K562 (cell line): ENCODE results near the gene MEGF10. TPM values are rescaled to one million over a fixed set of nuclear protein-coding genes. Genes with fewer than 3 reads are reported as not detected.

Source experiments
- ATAC-seq: fragments of 200-7000 bp; cut with Tn5 transposase; 3 replicates; pipeline ENCODE4 v1.9.1; 2020; ENCODE audit warnings: moderate library complexity
- BruUV-seq: library from RNA; stranded (reverse); fragments of 400-500 nt; replicated peaks from 2 replicates; lab custom pipeline; 2021; lab: Mats Ljungman, UMichigan
- CTCF ChIA-PET: fragments of 300-600 bp; formaldehyde crosslinking; extraction: SDS; loops from one replicate; lab custom pipeline; 2021; ENCODE audit warnings: low intra/inter-chr PET ratio; lab: Yijun Ruan, JAX
- POLR2A ChIA-PET: fragments of 300-600, 350-650 bp; sonication (Branson Sonifier 250); formaldehyde crosslinking; extraction: SDS; loops from one replicate; lab custom pipeline; 2021; ENCODE audit warnings: antibody characterized with exemption, inconsistent platforms; lab: Yijun Ruan, JAX
- DNase-seq, 4 experiments: peaks; one replicate each; pipeline versions ENCODE4 v3.0.0 to v3.0.0-alpha.2; 2011 to 2018; ENCODE audit warnings: low spot score in 3 of 4, mixed read lengths in 3 of 4; ENCODE audit errors: extremely low read depth in 1 of 4
- FAIRE-seq: peaks from 2 replicates; lab custom pipeline; 2011; peaks lifted over from hg19 to GRCh38; lab: Jason Lieb, UNC
- H2AFZ ChIP-seq: 2 replicates; pipeline ENCODE4 v1.6.0; 2011; ENCODE audit warnings: low read depth, low read length, control low read depth, inconsistent platforms
- H3K27ac ChIP-seq: fragments of 200-600 bp; 3 replicates; pipeline ENCODE4 v1.8.0; 2011; ENCODE audit warnings: low read depth, mild to moderate bottlenecking, control low read depth, inconsistent platforms, low read length, moderate library complexity, mixed read lengths; ENCODE audit errors: extremely low read depth
- H3K27me3 ChIP-seq, 2 experiments: fragments of 300-600 bp in 1 of 2; 2 replicates in 1 of 2; 3 replicates in 1 of 2; pipeline versions ENCODE4 v1.6.0 to v1.8.0; 2011; ENCODE audit warnings: inconsistent platforms in 2 of 2, low read length in 2 of 2, mild to moderate bottlenecking in 1 of 2, mixed read lengths in 1 of 2, moderate library complexity in 1 of 2; ENCODE audit not compliant: control insufficient read depth in 2 of 2, insufficient read depth in 2 of 2
- H3K36me3 ChIP-seq: fragments of 300-600 bp; 3 replicates; pipeline ENCODE4 v1.8.0; 2011; ENCODE audit warnings: mild to moderate bottlenecking, low read length, inconsistent platforms; ENCODE audit not compliant: control insufficient read depth, insufficient read depth
- H3K4me1 ChIP-seq, 2 experiments: fragments of 200-600 bp in 1 of 2; replicated peaks in 1 of 2; 2 replicates in 1 of 2; 3 replicates in 1 of 2; pipeline versions ENCODE4 v1.5.1 to v1.8.0; 2011; ENCODE audit warnings: inconsistent platforms in 2 of 2, low read length in 2 of 2, mild to moderate bottlenecking in 1 of 2, mixed read lengths in 1 of 2, moderate library complexity in 1 of 2; ENCODE audit not compliant: control insufficient read depth in 2 of 2, insufficient read depth in 2 of 2
- H3K4me2 ChIP-seq: 2 replicates; pipeline ENCODE4 v1.6.1; 2011; ENCODE audit warnings: low read length, control low read depth, inconsistent platforms, mixed read lengths; ENCODE audit not compliant: insufficient read depth
- H3K4me3 ChIP-seq: fragments of 200-600 bp; sonication (generic), shearing (Covaris generic); 2 replicates; pipeline ENCODE4 v1.5.1; 2016; ENCODE audit warnings: control low read depth, inconsistent platforms
- H3K79me2 ChIP-seq: fragments of 200-600 bp; 3 replicates; pipeline ENCODE4 v1.8.0; 2011; ENCODE audit warnings: low read length, inconsistent platforms; ENCODE audit not compliant: control insufficient read depth, insufficient read depth
- H3K9ac ChIP-seq, 2 experiments: 2 replicates each; pipeline versions ENCODE4 v1.6.0 to v1.6.1; 2011; ENCODE audit warnings: low read depth in 2 of 2, low read length in 2 of 2, control low read depth in 1 of 2, inconsistent platforms in 1 of 2, mild to moderate bottlenecking in 1 of 2, mixed read lengths in 1 of 2; ENCODE audit not compliant: insufficient read depth in 1 of 2
- H3K9me1 ChIP-seq: one replicate; pipeline ENCODE4 v1.6.0; 2011; ENCODE audit warnings: inconsistent platforms, mild to moderate bottlenecking, low read length, moderate library complexity; ENCODE audit not compliant: control insufficient read depth, insufficient read depth
- H3K9me3 ChIP-seq: replicated peaks from 2 replicates; pipeline ENCODE4 v1.5.1; 2011; ENCODE audit warnings: low read depth, low read length, inconsistent platforms; ENCODE audit not compliant: control insufficient read depth, insufficient read depth
- H4K20me1 ChIP-seq: replicated peaks from 2 replicates; pipeline ENCODE4 v1.6.1; 2011; ENCODE audit warnings: low read length, inconsistent platforms, mixed read lengths; ENCODE audit not compliant: control insufficient read depth, insufficient read depth
- HOMEZ ChIP-seq: fragments of 250-450 bp; sonication (Bioruptor Pico); IDR thresholded peaks from 2 replicates; pipeline ENCODE4 v1.4.0; 2020; ENCODE audit warnings: mild to moderate bottlenecking, moderate library complexity
- PREB ChIP-seq: sonication (generic); formaldehyde crosslinking; IDR thresholded peaks from 2 replicates; pipeline ENCODE4 v1.8.1; 2023; ENCODE audit warnings: mild to moderate bottlenecking, missing genetic modification reagents
- REST ChIP-seq, 2 experiments: fragments of 450-650 bp; formaldehyde crosslinking in 1 of 2; IDR thresholded peaks; 2 replicates each; pipeline versions ENCODE4 v1.4.0 to v1.6.1; 2014 to 2020; ENCODE audit warnings: mild to moderate bottlenecking in 2 of 2, borderline replicate concordance in 1 of 2, low read depth in 1 of 2
- SOX6 ChIP-seq: fragments of 450-650 bp; IDR thresholded peaks from 2 replicates; pipeline ENCODE4 v1.6.1; 2014; ENCODE audit warnings: mild to moderate bottlenecking
- SP2 ChIP-seq: IDR thresholded peaks from 2 replicates; pipeline ENCODE4 v1.6.1; 2011; ENCODE audit warnings: mild to moderate bottlenecking, low read depth, low read length, moderate library complexity; ENCODE audit not compliant: poor library complexity, severe bottlenecking; ENCODE audit errors: extremely low read depth
- ZNF239 ChIP-seq: fragments of 250-450 bp; sonication (Bioruptor Pico); IDR thresholded peaks from 2 replicates; pipeline ENCODE4 v1.4.0; 2020; ENCODE audit warnings: mild to moderate bottlenecking
- ZNF347 ChIP-seq: fragments of 450-650 bp; formaldehyde crosslinking; IDR thresholded peaks from 2 replicates; pipeline ENCODE4 v1.4.0; 2020; ENCODE audit warnings: low read depth, mild to moderate bottlenecking, moderate library complexity
- ZNF707 ChIP-seq: fragments of 250-450 bp; sonication (Bioruptor Pico); conservative IDR thresholded peaks from 2 replicates; pipeline ENCODE4 v1.8.0; 2022; ENCODE audit warnings: inconsistent platforms, mild to moderate bottlenecking, moderate library complexity
- WGBS: fragments of 100-300 bp; shearing (Covaris generic); methylation state at CpG from one replicate; pipeline ENCODE4 v1.1.6; 2016; ENCODE audit warnings: low coverage, mixed read lengths; ENCODE audit not compliant: insufficient coverage; ENCODE audit errors: missing lambda C conversion rate; 5-methylcytosine and 5-hydroxymethylcytosine counted together
- in situ Hi-C: fragments of 300-500 bp; cut with MboI; formaldehyde crosslinking; loops from 4 replicates; pipeline ENCODE4 v1.15.0; 2018; ENCODE audit warnings: inconsistent platforms, mixed read lengths
- intact Hi-C: fragments of 100-400 bp; cut with micrococcal nuclease; formaldehyde crosslinking; loops from 2 replicates; pipeline ENCODE4 v1.14.2; 2022
- polyA plus RNA-seq, 8 experiments: library from polyadenylated mRNA; depleted of rRNA in 4 of 8; stranded (reverse) in 5 of 8; unstranded in 3 of 8; fragments of >200 nt; fragmentation: Nextera tagmentation in 2 of 8; fragmentation: Illumina TruSeq in 1 of 8; extraction: Ambion mirVana in 2 of 8; extraction: Trizol in 1 of 8; gene quantifications; 2 replicates each; pipeline versions ENCODE4 v1.2.1 to v1.2.3, GENCODE V29; 2011 to 2014; ENCODE audit warnings: inconsistent platforms in 1 of 8, missing spikeins in 1 of 8
- total RNA-seq, 7 experiments: library from RNA; depleted of rRNA in 6 of 7; stranded (reverse); fragments of >200 nt in 6 of 7; fragmentation: Illumina TruSeq in 2 of 7; extraction: Trizol in 2 of 7; gene quantifications; 2 replicates each; pipeline versions ENCODE4 v1.2.1 to v1.2.3, GENCODE V29; 2011 to 2021; ENCODE audit warnings: low replicate concordance in 1 of 7

MEGF10 gene
- total and polyA plus RNA-seq, 9 of the 15 experiments (the other 6 are each of a cell fraction or from before 2014, with no cell fraction given), result 0.07 TPM; not detected in 8

- WGBS, result 0% methylated on average over 2 of the region's 2 CpGs
- TF ChIP-seq PREB (CRISPR knock-in tag) (no peak), ZNF707 (no peak), ZNF239 (CRISPR knock-in tag) (no peak), SP2 (no peak), SOX6 (no peak), HOMEZ (CRISPR knock-in tag) (no peak), ZNF347 (no peak), REST (IDR thresholded peaks at IDR 0.05; ENCODE audit: borderline replicate concordance) (no peak), REST (CRISPR knock-in tag; IDR thresholded peaks at IDR 0.05; ENCODE audit: low read depth) (no peak)
Measured at GRCh38 chr5:127311349-127311748, 20.8 kb downstream of the MEGF10 start.

More at GRCh38 chr5:127311349-127311748, 20.8 kb downstream of the MEGF10 start:
- Histone ChIP-seq H3K79me2 (no peaks in the 10 kb centered on the region), H3K9me3 (no peaks in the 10 kb centered on the region), H3K4me3 (no peak overlapping the region), H3K36me3 (no peaks in the 10 kb centered on the region), H3K27me3 (0 out of 5 replicates have a peak, but pooled peaks cover 0 to 4% of the 10 kb centered on the region in 2 experiments), H2AFZ (no peak overlapping the region), H3K4me1 (no peaks in the 10 kb centered on the region), H3K4me2 (no peak overlapping the region), H3K27ac (no peak overlapping the region), H3K9me1 (no peaks in the 10 kb centered on the region), H3K9ac (no peak overlapping the region), H4K20me1 (no peaks in the 10 kb centered on the region)
- in situ Hi-C loops (loop anchor here (25.0 kb wide), 2 partner anchors 674 to 974 kb away; a partner anchor contains a TSS), intact Hi-C loops (loop anchor here (5.0 to 10.0 kb wide), 2 partner anchors 337 to 464 kb away; no protein-coding TSS in a partner anchor)
- no TSS peak for BruUV-seq
- ChIA-PET POLR2A (no interaction called here), CTCF (interaction anchor here (0.7 kb wide), 1 partner anchor 822 kb away, joined by 3 read pairs; no protein-coding TSS in a partner anchor)
- ATAC-seq (no peak), DNase-seq (no peak), FAIRE-seq (no peak)
